Measurements from ENCODE around the gene CACNA1H.

GRCh38 chr16:1188432-1189189 lies 35.7 kb downstream of the CACNA1H start:
- TF ChIP-seq EZH2 (IDR thresholded peaks at IDR 0.05; ENCODE audit: insufficient read depth, poor library complexity, severe bottlenecking) (no peak), EZH2phosphoT487 (IDR thresholded peaks at IDR 0.05; ENCODE audit: insufficient read depth, low read depth) (no peak)

Data from GM23248 (cell line).